IgD-negative memory B cell (primary cell): ENCODE data around the gene TCL1B. TPM values are rescaled to one million over a fixed set of nuclear protein-coding genes. Genes with fewer than 3 reads are reported as not detected.

Experiments
- H3K27ac Mint-ChIP-seq, 3 donors: one replicate each; pipeline ENCODE4 v1.8.0; 2020 to 2022; ENCODE audit warnings: mild to moderate bottlenecking in 3 of 3, mixed read lengths in 3 of 3, moderate library complexity in 1 of 3
- H3K27me3 Mint-ChIP-seq: one replicate; pipeline ENCODE4 v1.8.0; 2021; ENCODE audit warnings: mixed read lengths
- H3K36me3 Mint-ChIP-seq: one replicate; pipeline ENCODE4 v1.8.0; 2020; ENCODE audit warnings: mild to moderate bottlenecking, mixed read lengths
- H3K4me1 Mint-ChIP-seq, 3 donors: one replicate each; pipeline ENCODE4 v1.8.0; 2020 to 2022; ENCODE audit warnings: mixed read lengths in 3 of 3, mild to moderate bottlenecking in 1 of 3
- H3K4me3 Mint-ChIP-seq, 4 donors: one replicate each; pipeline ENCODE4 v1.8.0; 2020 to 2022; ENCODE audit warnings: mild to moderate bottlenecking in 4 of 4, mixed read lengths in 4 of 4, moderate library complexity in 3 of 4
- H3K9me3 Mint-ChIP-seq, 3 donors: one replicate each; pipeline ENCODE4 v1.8.0; 2020 to 2021; ENCODE audit warnings: mixed read lengths in 3 of 3, mild to moderate bottlenecking in 1 of 3
- polyA plus RNA-seq: library from polyadenylated mRNA; unstranded; fragments of 300-500 nt; fragmentation: Illumina TruSeq; gene quantifications from one replicate; pipeline ENCODE4 v1.2.3, GENCODE V29; 2021

The TCL1B gene
- polyA plus RNA-seq, 1 donor from 2014 or later, result not detected

GRCh38 chr14:95730126-95730525 lies 43.9 kb downstream of the TCL1B start:
- Mint-ChIP-seq H3K9me3 (no peaks in the 10 kb centered on the region), H3K36me3 (peaks cover 6% of the 10 kb centered on the region)

GRCh38 chr14:95733212-95733611 lies 47.0 kb downstream of the TCL1B start:
- H3K9me3 Mint-ChIP-seq, result no peaks in the 10 kb centered on the region
- H3K4me1 Mint-ChIP-seq, result peaks cover 0 to 4% (median 0%) of the 10 kb centered on the region in 3 donors
- H3K4me3 Mint-ChIP-seq, result no peak overlapping the region
- H3K36me3 Mint-ChIP-seq, result peaks cover 4% of the 10 kb centered on the region
- H3K27ac Mint-ChIP-seq, result no peak overlapping the region
- H3K27me3 Mint-ChIP-seq, result peaks cover 21% of the 10 kb centered on the region

More at GRCh38 chr14:95730126-95730525, 43.9 kb downstream of the TCL1B start:
- Mint-ChIP-seq H3K4me3 (no peak overlapping the region), H3K27ac (no peak overlapping the region), H3K27me3 (peaks cover 30% of the 10 kb centered on the region), H3K4me1 (peaks cover 0 to 4% (median 0%) of the 10 kb centered on the region in 3 donors)

- peaks cover 3% of the 10 kb centered on the region for H3K27me3 Mint-ChIP-seq
- H3K4me1 Mint-ChIP-seq, result peaks cover 4 to 5% (median 5%) of the 10 kb centered on the region in 3 donors
- H3K27ac Mint-ChIP-seq, result no peak overlapping the region
- no peaks in the 10 kb centered on the region for H3K36me3 Mint-ChIP-seq
- H3K9me3 Mint-ChIP-seq, result peaks cover 0 to 15% (median 5%) of the 10 kb centered on the region in 3 donors
- H3K4me3 Mint-ChIP-seq, result no peak overlapping the region
Measured at GRCh38 chr14:95739356-95739755, 53.1 kb downstream of the TCL1B start.

GRCh38 chr14:95741038-95741490 lies 54.8 kb downstream of the TCL1B start:
- H3K27ac Mint-ChIP-seq, result peak overlapping the region in 1 of 3 donors; percentile 6
- H3K27me3 Mint-ChIP-seq, result peaks cover 9% of the 10 kb centered on the region
- no peaks in the 10 kb centered on the region for H3K36me3 Mint-ChIP-seq
- peaks cover 4 to 5% (median 5%) of the 10 kb centered on the region in 3 donors for H3K4me1 Mint-ChIP-seq
- peaks cover 0 to 15% (median 5%) of the 10 kb centered on the region in 3 donors for H3K9me3 Mint-ChIP-seq
- no peak overlapping the region for H3K4me3 Mint-ChIP-seq

- peaks cover 1 to 15% (median 5%) of the 10 kb centered on the region in 3 donors for H3K9me3 Mint-ChIP-seq
- H3K27ac Mint-ChIP-seq, result no peak overlapping the region
- no peaks in the 10 kb centered on the region for H3K36me3 Mint-ChIP-seq
- no peak overlapping the region for H3K4me3 Mint-ChIP-seq
- peaks cover 9% of the 10 kb centered on the region for H3K27me3 Mint-ChIP-seq
- peaks cover 4 to 5% (median 5%) of the 10 kb centered on the region in 3 donors for H3K4me1 Mint-ChIP-seq
Measured at GRCh38 chr14:95741781-95742180, 55.6 kb downstream of the TCL1B start.

Other genes with a start within 250 kb of the TCL1B start
- gene SYNE3, start 169.8 kb upstream of the TCL1B start, polyA plus RNA-seq, result 8.8 TPM
- 34.5 TPM for gene GLRX5, start 151.4 kb upstream of the TCL1B start, polyA plus RNA-seq
- gene TCL1A, start 27.7 kb downstream of the TCL1B start, polyA plus RNA-seq, result 4.9 TPM
- not detected for gene TUNAR, start 190.4 kb downstream of the TCL1B start, polyA plus RNA-seq